T-helper 1 cell treated with Interleukin-12 subunit alpha and Interleukin-12 subunit beta and Interleukin-4 antibody, amounts not matched to agents 30 μg/mL and 1 μg/mL, for 36 hours (primary cell): ENCODE results near the gene RANBP10.
"Not testable (repeated sequence)": the region's sequence is repeated elsewhere in the genome, so short reads cannot be mapped to it uniquely, and the experiment has no call there.

Source experiments
- H3K27ac Mint-ChIP-seq: one replicate; pipeline ENCODE4 v1.8.0; 2021; ENCODE audit warnings: mild to moderate bottlenecking, mixed read lengths
- H3K27me3 Mint-ChIP-seq: one replicate; pipeline ENCODE4 v1.8.0; 2021; ENCODE audit warnings: low read depth, mixed read lengths
- H3K36me3 Mint-ChIP-seq: one replicate; pipeline ENCODE4 v1.8.0; 2021; ENCODE audit warnings: low read depth, mixed read lengths
- H3K4me1 Mint-ChIP-seq: one replicate; pipeline ENCODE4 v1.8.0; 2021; ENCODE audit warnings: low read depth, mixed read lengths
- H3K4me3 Mint-ChIP-seq: one replicate; pipeline ENCODE4 v1.8.0; 2021; ENCODE audit warnings: mild to moderate bottlenecking, moderate library complexity, mixed read lengths
- H3K9me3 Mint-ChIP-seq: one replicate; pipeline ENCODE4 v1.8.0; 2021; ENCODE audit warnings: mixed read lengths

RANBP10 gene

DNA sequence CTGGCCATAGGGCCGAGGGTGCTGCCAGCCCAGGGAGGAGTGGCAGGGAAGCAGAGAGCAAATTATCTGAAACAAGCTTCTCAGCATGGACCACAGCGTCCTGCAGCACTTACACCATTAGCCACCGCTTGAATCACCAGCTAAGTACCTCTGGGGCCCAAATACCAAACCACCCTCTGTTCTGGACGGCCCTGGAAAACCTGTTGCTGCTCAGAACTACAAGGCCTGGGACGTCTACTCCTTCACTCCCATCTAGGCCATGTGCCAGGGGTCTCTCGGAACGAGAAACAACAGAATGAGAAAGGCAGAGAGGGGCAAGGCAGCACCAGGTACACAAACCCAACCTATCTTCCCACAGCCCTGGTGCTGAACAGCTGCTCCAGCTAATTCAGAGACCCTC, 47.4 kb downstream of the RANBP10 start:
- Mint-ChIP-seq H3K4me3 (no peak overlapping the region), H3K27ac (no peak overlapping the region), H3K36me3 (peaks cover 2% of the 10 kb centered on the region), H3K27me3 (no peaks in the 10 kb centered on the region), H3K4me1 (peaks cover 15% of the 10 kb centered on the region), H3K9me3 (no peaks in the 10 kb centered on the region)

DNA sequence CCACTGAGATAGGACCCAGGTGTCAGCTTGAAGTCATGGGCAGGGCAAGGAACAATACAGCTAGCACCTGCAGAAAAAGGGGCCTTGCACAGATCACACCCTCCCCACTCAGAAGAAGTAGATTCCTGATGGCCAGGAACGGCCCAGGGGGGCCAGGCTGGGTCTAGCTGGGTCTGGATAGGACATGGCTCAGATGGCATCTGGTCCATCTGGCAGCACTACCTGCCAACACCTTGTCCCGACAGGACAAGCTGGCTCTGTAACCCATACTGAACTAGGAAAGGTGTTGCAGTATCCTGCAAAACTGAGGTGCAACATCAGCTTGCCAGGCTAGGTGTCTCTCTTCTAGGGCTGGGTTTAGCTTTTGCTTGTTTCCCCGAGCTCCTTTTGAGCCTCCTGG, 48.4 kb downstream of the RANBP10 start:
- Mint-ChIP-seq H3K4me3 (no peak overlapping the region), H3K36me3 (peaks cover 6% of the 10 kb centered on the region), H3K9me3 (no peaks in the 10 kb centered on the region), H3K4me1 (peaks cover 15% of the 10 kb centered on the region), H3K27me3 (no peaks in the 10 kb centered on the region), H3K27ac (no peak overlapping the region)

- H3K4me1 Mint-ChIP-seq, result peaks cover 6% of the 10 kb centered on the region
- no peaks in the 10 kb centered on the region for H3K27me3 Mint-ChIP-seq
- H3K36me3 Mint-ChIP-seq, result peaks cover 6% of the 10 kb centered on the region
- H3K9me3 Mint-ChIP-seq, result no peaks in the 10 kb centered on the region
- no peak overlapping the region for H3K4me3 Mint-ChIP-seq
- H3K27ac Mint-ChIP-seq, result no peak overlapping the region
Measured at GRCh38 chr16:67752641-67753040, 53.7 kb downstream of the RANBP10 start.

DNA sequence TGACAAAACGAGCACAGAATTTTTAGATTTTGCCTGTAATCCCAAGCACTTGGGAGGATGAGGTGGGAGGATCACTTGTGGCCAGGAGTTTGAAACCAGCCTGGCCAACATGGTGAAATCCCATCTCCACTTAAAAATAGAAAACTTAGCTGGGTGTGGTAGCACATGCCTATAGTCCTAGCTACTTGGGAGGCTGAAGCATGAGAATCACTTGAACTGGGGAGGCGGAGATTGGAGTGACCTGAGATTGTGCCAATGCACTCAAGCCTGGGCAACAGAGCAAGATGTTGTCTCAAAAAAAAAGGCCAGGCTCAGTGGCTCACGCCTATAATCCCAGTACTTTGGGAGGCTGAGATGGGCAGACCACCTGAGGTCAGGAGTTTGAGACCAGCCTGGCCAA, 55.0 kb downstream of the RANBP10 start:
- not testable (repeated sequence) for H3K36me3 Mint-ChIP-seq, H3K4me3 Mint-ChIP-seq, H3K27ac Mint-ChIP-seq, H3K9me3 Mint-ChIP-seq, H3K27me3 Mint-ChIP-seq, H3K4me1 Mint-ChIP-seq

- Mint-ChIP-seq H3K36me3 (peaks cover 8% of the 10 kb centered on the region), H3K27ac (peak overlapping the region; percentile 60), H3K4me1 (peaks cover 6% of the 10 kb centered on the region), H3K4me3 (no peak overlapping the region), H3K9me3 (no peaks in the 10 kb centered on the region), H3K27me3 (no peaks in the 10 kb centered on the region)
Measured at GRCh38 chr16:67750466-67750865, 55.9 kb downstream of the RANBP10 start.

DNA sequence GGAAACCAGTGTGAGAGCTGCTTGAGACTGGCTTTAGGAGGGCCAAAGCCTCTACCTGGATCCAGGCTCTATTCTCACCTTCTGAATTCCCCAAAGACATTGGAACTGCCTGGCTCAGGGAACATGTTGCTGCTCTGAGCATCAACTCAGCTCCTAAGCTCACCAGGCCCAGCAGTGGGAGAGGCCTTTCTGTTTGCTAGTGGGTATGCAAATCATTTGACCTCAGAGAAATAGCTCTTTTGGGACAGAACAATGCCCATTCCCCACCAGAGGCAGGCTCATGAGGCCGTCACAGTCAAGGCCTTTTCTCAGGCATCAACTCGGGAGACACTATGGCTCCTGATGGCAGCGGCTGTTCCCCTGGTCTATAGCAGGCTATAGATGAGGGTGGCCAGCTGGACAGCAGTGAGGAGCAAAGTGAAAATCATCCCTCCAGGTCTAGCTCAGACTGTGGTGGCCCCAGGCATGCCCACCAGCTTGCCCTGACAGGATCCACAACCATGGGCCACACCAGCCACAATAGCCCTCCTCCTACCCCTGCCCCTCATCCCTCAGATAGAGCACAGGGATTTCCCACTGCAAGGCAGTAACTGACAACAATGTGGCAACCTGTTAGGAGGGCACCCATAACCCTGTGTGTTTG, 56.8 kb downstream of the RANBP10 start:
- Mint-ChIP-seq H3K36me3 (peaks cover 8% of the 10 kb centered on the region), H3K9me3 (no peaks in the 10 kb centered on the region), H3K4me3 (no peak overlapping the region), H3K27me3 (no peaks in the 10 kb centered on the region), H3K4me1 (peaks cover 4% of the 10 kb centered on the region), H3K27ac (no peak overlapping the region)

DNA sequence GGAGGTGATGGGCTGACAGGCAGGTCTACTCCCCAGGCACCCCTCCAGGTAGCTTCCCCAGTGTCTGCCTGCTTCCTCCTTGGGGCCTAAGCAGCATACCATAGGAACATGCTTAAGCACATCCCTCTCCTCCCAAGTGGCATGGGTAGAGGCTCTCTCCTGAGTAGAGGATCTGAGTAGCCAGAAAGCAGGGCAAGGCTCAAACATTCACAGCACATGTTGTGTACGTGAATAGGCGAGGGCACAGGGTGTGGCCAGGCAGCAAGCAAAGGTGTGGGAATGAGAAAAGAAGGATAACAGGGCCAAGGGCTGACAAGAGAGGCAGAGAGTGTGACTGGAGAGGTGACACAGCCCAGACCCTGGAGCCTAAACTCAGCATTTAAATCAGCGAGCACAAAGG, 57.5 kb downstream of the RANBP10 start:
- H3K27ac Mint-ChIP-seq, result no peak overlapping the region
- H3K4me1 Mint-ChIP-seq, result peaks cover 4% of the 10 kb centered on the region
- H3K4me3 Mint-ChIP-seq, result no peak overlapping the region
- no peaks in the 10 kb centered on the region for H3K9me3 Mint-ChIP-seq
- H3K27me3 Mint-ChIP-seq, result no peaks in the 10 kb centered on the region
- H3K36me3 Mint-ChIP-seq, result peaks cover 10% of the 10 kb centered on the region

DNA sequence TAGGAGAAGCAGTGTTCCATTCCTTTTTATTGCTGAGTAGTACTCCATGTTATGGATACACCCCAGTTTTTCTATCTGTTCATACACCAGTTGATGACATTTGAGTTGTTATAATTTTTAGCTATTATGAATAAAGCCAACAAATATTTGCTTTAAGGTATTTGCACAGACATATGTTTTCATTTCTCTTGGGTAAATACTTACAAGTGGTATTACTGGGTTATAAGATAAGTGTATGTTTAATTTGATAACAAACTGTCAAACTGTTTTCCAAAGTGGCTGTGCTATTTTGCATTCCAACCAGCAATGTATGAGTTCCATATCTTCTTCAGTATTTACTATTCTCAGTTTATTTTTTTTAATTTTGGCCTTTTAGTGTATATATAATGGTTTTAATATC, 59.5 kb downstream of the RANBP10 start:
- Mint-ChIP-seq H3K4me1 (peaks cover 4% of the 10 kb centered on the region), H3K9me3 (no peaks in the 10 kb centered on the region), H3K27ac (no peak overlapping the region), H3K27me3 (no peaks in the 10 kb centered on the region), H3K36me3 (peaks cover 11% of the 10 kb centered on the region), H3K4me3 (no peak overlapping the region)

- Mint-ChIP-seq H3K4me1 (peaks cover 2% of the 10 kb centered on the region), H3K36me3 (peaks cover 25% of the 10 kb centered on the region), H3K27ac (no peak overlapping the region)
Measured at GRCh38 chr16:67741118-67741517, 65.2 kb downstream of the RANBP10 start.

GRCh38 chr16:67740391-67740790, 66.0 kb downstream of the RANBP10 start:
- Mint-ChIP-seq H3K27ac (no peak overlapping the region), H3K4me3 (no peak overlapping the region), H3K9me3 (no peaks in the 10 kb centered on the region), H3K36me3 (peaks cover 23% of the 10 kb centered on the region), H3K4me1 (peaks cover 2% of the 10 kb centered on the region), H3K27me3 (no peaks in the 10 kb centered on the region)

More at GRCh38 chr16:67741118-67741517, 65.2 kb downstream of the RANBP10 start:
- no peaks in the 10 kb centered on the region for H3K27me3 Mint-ChIP-seq
- H3K4me3 Mint-ChIP-seq, result no peak overlapping the region
- no peaks in the 10 kb centered on the region for H3K9me3 Mint-ChIP-seq

DNA sequence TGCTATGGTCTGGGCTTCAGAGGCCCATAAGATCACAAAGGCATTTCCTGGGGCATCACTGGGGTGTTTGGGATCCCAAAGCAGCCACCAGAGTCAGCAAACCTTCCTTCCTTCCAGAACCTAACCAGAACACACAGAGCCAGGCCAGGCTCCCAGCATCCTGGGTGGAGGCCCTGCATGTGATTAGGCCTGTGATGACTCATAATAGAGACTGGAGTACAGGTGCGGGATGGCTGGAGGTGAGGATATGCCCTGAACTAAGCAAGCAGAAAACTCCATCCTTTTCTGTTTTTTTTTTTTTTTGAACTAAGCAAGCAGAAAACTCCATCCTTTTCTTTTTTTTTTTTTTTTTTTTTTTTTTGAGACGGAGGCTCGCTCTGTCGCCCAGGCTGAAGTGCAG, 69.5 kb downstream of the RANBP10 start:
- no peak overlapping the region for H3K27ac Mint-ChIP-seq
- peaks cover 14% of the 10 kb centered on the region for H3K36me3 Mint-ChIP-seq
- no peak overlapping the region for H3K4me3 Mint-ChIP-seq
- no peaks in the 10 kb centered on the region for H3K27me3 Mint-ChIP-seq
- H3K4me1 Mint-ChIP-seq, result peaks cover 2% of the 10 kb centered on the region
- no peaks in the 10 kb centered on the region for H3K9me3 Mint-ChIP-seq

DNA sequence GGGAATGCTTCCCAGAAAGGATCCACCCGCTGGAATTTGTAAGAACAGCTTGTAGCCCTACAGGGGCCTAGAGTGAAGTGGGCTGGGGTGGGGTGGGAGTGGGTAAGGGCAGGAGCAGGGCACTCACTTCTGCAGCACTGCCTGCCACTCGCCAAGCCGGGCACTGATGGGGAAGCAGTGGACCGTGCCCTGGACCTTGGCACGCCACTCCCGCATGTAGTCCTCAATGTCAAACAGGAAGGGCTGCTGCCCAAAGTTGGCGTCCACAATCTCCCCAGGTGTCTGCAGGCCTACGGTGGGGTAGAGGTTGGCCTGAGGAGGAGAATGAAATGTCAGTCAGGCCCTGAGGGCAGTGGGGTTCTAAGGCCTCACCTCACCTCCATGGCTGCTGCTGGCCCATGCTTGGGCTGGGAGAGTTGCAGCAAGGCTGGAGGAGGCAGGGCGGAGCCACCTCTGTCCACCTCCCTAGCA, 71.6 kb downstream of the RANBP10 start:
- H3K27ac Mint-ChIP-seq, result no peak overlapping the region
- H3K4me1 Mint-ChIP-seq, result peaks cover 2% of the 10 kb centered on the region
- H3K27me3 Mint-ChIP-seq, result no peaks in the 10 kb centered on the region
- H3K36me3 Mint-ChIP-seq, result peaks cover 15% of the 10 kb centered on the region
- no peaks in the 10 kb centered on the region for H3K9me3 Mint-ChIP-seq
- H3K4me3 Mint-ChIP-seq, result no peak overlapping the region

DNA sequence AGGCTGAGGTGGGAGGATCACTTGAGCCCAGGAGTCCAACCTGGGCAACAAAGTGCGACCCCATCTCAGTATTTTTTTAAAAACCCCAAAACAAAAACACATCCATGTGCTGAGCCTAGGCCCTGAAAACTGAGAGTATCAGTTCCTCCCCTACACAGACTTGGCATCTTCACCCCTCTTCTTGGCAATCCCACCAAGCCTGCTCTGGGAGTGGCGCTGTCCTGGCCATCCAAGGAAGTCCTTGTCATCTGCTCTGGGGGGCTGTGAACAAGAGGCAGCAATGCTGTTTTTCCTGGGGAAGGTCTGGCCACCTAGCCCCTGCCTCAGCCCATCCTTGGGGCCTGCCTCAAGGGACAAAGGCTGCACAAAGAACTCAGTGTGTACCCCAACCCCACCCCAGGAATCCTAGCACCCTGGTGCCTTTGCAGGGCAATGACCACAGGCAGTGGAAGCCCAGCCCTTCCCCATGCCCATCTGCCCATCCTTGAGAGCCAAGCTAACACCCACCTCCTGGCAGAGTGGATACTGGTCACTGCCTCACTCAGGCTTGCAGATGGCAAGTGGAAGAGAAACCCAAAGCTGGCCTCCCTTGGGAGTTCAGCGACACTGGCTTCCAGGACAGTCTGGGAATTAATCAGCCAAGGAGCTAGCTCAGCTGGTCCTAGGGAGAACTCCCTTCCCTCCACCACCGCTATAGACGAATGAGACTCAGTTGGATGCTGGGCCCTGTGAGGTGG, 72.5 kb downstream of the RANBP10 start:
- peaks cover 2% of the 10 kb centered on the region for H3K4me1 Mint-ChIP-seq
- peaks cover 17% of the 10 kb centered on the region for H3K36me3 Mint-ChIP-seq
- H3K4me3 Mint-ChIP-seq, result no peak overlapping the region
- no peaks in the 10 kb centered on the region for H3K9me3 Mint-ChIP-seq
- no peaks in the 10 kb centered on the region for H3K27me3 Mint-ChIP-seq
- H3K27ac Mint-ChIP-seq, result no peak overlapping the region

- peaks cover 2% of the 10 kb centered on the region for H3K4me1 Mint-ChIP-seq
- no peak overlapping the region for H3K27ac Mint-ChIP-seq
- H3K9me3 Mint-ChIP-seq, result no peaks in the 10 kb centered on the region
- no peaks in the 10 kb centered on the region for H3K27me3 Mint-ChIP-seq
- peaks cover 20% of the 10 kb centered on the region for H3K36me3 Mint-ChIP-seq
- no peak overlapping the region for H3K4me3 Mint-ChIP-seq
Measured at GRCh38 chr16:67731753-67732095, 74.6 kb downstream of the RANBP10 start.

DNA sequence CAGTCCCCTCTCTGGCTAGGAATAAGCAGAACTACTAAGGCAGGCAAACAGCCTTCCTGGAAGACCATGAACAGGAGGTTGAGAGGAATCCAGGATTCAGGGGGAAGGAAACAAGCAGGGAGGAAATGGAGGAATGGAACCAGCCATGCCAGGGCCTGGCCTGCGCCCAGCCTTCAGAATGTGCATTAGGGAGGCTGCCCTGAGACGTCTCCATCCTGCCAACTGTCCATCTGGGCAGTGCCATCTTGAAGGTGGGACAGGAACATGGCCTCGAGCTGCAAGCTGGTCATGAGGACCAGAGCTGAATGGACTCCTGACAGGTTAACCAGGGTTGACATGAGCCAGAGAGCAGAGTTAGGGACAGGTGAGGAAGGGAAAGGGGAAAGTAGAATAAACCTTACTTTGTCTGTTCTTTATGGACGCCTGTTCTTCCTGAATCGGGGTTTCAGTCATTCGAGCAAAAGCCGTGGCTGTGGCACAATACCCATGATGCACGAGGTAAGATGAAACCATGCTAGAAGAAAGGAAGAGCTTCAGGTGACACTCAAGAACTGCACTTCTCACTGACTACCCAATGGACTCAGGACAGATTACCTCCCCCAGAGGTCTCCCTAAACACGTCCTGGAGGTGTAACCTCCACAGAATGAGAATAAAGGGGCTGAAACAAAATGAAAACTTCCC, 75.1 kb downstream of the RANBP10 start:
- H3K27me3 Mint-ChIP-seq, result no peaks in the 10 kb centered on the region
- H3K4me3 Mint-ChIP-seq, result no peak overlapping the region
- H3K9me3 Mint-ChIP-seq, result no peaks in the 10 kb centered on the region
- H3K36me3 Mint-ChIP-seq, result peaks cover 17% of the 10 kb centered on the region
- no peak overlapping the region for H3K27ac Mint-ChIP-seq
- H3K4me1 Mint-ChIP-seq, result no peaks in the 10 kb centered on the region
